ENCODE results near the gene HBB.

Gene HBB

DNA sequence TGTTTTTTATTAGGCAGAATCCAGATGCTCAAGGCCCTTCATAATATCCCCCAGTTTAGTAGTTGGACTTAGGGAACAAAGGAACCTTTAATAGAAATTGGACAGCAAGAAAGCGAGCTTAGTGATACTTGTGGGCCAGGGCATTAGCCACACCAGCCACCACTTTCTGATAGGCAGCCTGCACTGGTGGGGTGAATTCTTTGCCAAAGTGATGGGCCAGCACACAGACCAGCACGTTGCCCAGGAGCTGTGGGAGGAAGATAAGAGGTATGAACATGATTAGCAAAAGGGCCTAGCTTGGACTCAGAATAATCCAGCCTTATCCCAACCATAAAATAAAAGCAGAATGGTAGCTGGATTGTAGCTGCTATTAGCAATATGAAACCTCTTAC is 1.4 kb downstream of the HBB start:
- TF ChIP-seq, protein P1, sequence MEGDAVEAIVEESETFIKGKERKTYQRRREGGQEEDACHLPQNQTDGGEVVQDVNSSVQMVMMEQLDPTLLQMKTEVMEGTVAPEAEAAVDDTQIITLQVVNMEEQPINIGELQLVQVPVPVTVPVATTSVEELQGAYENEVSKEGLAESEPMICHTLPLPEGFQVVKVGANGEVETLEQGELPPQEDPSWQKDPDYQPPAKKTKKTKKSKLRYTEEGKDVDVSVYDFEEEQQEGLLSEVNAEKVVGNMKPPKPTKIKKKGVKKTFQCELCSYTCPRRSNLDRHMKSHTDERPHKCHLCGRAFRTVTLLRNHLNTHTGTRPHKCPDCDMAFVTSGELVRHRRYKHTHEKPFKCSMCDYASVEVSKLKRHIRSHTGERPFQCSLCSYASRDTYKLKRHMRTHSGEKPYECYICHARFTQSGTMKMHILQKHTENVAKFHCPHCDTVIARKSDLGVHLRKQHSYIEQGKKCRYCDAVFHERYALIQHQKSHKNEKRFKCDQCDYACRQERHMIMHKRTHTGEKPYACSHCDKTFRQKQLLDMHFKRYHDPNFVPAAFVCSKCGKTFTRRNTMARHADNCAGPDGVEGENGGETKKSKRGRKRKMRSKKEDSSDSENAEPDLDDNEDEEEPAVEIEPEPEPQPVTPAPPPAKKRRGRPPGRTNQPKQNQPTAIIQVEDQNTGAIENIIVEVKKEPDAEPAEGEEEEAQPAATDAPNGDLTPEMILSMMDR (conservative IDR thresholded peaks at IDR 0.05; ENCODE audit: low read depth, low read length), result no peak
- no peak for DNase-seq (ENCODE audit: low read depth)
- H3K4me3 ChIP-seq (ENCODE audit: low read length), result no peak overlapping the region

DNA sequence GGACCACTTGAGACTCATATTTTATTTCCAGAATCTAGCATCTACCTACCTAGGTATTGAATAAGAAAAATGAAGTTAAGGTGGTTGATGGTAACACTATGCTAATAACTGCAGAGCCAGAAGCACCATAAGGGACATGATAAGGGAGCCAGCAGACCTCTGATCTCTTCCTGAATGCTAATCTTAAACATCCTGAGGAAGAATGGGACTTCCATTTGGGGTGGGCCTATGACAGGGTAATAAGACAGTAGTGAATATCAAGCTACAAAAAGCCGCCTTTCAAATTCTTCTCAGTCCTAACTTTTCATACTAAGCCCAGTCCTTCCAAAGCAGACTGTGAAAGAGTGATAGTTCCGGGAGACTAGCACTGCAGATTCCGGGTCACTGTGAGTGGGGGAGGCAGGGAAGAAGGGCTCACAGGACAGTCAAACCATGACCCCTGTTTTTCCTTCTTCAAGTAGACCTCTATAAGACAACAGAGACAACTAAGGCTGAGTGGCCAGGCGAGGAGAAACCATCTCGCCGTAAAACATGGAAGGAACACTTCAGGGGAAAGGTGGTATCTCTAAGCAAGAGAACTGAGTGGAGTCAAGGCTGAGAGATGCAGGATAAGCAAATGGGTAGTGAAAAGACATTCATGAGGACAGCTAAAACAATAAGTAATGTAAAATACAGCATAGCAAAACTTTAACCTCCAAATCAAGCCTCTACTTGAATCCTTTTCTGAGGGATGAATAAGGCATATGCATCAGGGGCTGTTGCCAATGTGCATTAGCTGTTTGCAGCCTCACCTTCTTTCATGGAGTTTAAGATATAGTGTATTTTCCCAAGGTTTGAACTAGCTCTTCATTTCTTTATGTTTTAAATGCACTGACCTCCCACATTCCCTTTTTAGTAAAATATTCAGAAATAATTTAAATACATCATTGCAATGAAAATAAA is 2.1 kb downstream of the HBB start:
- DNase-seq (ENCODE audit: low read depth), result no peak
- no peak overlapping the region for H3K4me3 ChIP-seq (ENCODE audit: low read length)
- TF ChIP-seq, protein P1 (conservative IDR thresholded peaks at IDR 0.05; ENCODE audit: low read depth, low read length), result no peak

DNA sequence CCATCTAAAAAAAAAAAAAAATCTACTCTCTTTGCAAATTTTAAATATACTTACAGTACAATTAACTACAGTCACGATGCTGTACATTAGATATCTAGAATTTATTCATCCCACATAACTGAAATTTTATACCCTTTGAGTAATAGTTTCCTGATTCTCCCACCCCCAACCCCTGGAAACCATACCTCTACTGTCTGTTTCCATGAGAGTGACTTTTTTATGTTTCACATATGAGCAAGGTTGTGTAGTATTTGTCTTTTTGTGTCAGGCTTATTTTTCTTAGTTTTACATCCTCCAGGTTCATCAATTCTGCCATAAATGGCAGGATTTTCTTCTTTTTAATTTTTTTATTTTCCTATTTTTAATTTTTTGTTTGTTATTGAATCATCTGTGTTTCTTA is 3.2 kb downstream of the HBB start:
- no peak for DNase-seq (ENCODE audit: low read depth)
- TF ChIP-seq, protein P1 (conservative IDR thresholded peaks at IDR 0.05; ENCODE audit: low read depth, low read length), result no peak
- H3K4me3 ChIP-seq (ENCODE audit: low read length), result no peak overlapping the region

DNA sequence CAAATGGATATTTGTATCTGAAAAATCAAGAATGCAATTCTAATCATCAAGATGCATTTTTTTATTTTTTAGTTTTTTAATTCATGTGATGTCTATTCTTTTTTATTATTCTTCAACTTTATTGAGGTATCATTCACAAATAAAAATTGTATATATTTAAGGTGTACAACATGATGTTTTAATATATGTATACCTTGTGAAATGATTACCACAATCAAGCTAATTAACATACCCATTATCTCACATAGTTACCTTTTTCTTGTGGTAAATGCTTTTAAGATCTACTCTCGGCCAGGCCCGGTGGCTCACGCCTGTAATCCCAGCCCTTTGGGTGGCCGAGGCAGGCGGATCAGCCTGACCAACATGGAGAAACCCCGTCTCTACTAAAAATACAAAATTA is 3.7 kb downstream of the HBB start:
- no peak overlapping the region for H3K4me3 ChIP-seq (ENCODE audit: low read length)
- TF ChIP-seq, protein P1 (conservative IDR thresholded peaks at IDR 0.05; ENCODE audit: low read depth, low read length), result no peak
- no peak for DNase-seq (ENCODE audit: low read depth)

DNA sequence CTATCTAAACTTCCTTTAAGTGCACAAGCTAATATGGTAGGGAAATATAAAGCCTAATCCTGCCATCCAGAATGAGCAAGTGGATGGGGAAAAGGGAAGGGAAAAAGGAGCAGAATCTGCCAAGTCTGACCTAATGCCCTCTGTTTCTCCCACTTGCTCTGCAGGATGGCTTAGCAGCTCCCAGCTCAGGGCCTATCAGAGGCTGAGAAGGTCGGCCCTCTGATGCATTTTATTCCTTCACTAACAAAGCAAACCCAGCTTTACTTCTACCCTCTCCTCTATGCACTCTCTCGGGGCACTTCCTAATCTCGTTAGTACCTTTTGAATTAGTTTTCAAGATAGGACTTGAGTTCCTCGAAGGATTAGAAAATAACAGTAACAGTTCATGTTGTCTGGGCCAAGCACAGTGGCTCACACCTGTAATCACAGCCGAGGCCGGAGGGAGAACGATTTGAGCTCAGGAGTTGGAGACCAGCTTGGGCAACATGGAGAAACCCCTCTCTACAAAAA is 16.4 kb downstream of the HBB start:
- H3K4me3 ChIP-seq (ENCODE audit: low read length), result no peak overlapping the region
- no peak for DNase-seq (ENCODE audit: low read depth)
- TF ChIP-seq, protein P1 (conservative IDR thresholded peaks at IDR 0.05; ENCODE audit: low read depth, low read length), result no peak

DNA sequence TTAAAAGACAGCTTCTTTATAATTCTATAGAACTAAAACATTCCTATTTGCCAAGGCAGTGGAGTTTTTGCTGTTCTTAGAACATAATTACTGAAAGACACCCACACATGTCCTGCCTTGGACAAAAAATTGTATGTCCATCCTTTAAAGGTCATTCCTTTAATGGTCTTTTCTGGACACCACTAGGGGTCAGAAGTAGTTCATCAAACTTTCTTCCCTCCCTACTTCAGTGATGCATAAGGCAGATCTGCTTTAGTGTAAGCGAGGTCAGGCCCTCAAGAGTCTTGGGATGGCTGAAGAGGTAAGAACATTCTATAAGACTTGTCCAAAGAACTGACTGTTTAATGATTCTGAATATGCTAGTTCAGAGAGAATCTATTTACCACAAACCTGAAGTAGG is 22.1 kb downstream of the HBB start:
- peak; percentile 20 for DNase-seq (ENCODE audit: low read depth)
- TF ChIP-seq, protein P1 (conservative IDR thresholded peaks at IDR 0.05; ENCODE audit: low read depth, low read length), result peak; percentile 67
- no peak overlapping the region for H3K4me3 ChIP-seq (ENCODE audit: low read length)

DNA sequence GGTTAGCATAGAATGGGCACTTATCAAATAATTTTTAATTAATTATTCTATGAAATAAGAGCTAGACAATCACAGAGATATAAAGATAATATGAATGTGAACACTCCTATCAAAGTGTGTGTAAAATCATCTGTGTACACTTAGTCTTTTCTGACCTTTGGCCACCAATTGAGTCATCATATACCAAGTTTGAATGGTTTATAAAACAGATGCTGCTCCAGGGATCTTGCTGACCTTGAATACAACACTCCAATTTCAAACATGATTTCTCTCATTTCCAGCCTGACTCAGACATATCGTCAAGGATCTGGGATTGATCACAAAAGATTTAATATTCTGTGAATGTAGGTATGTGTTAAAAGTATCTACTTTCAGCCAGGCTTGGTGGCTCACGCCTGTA is 23.5 kb downstream of the HBB start:
- TF ChIP-seq, protein P1 (conservative IDR thresholded peaks at IDR 0.05; ENCODE audit: low read depth, low read length), result no peak
- no peak overlapping the region for H3K4me3 ChIP-seq (ENCODE audit: low read length)
- DNase-seq (ENCODE audit: low read depth), result no peak

All from retinal pigment epithelial cell (primary cell).